Lower leg skin (tissue), 3 donors: ENCODE measurements around the gene ZNF740.

Experiments used
- POLR2A ChIP-seq, 2 donors: fragments of 450-650 bp; IDR thresholded peaks; one replicate each; pipeline ENCODE4 v1.6.1; 2016 to 2017; ENCODE audit warnings: antibody characterized with exemption in 2 of 2, mild to moderate bottlenecking in 1 of 2, moderate library complexity in 1 of 2
- TF ChIP-seq, protein P1 (sequence below), 3 donors: fragments of 450-650 bp; IDR thresholded peaks; one replicate each; pipeline ENCODE4 v1.5.1; 2016; ENCODE audit warnings: antibody characterized with exemption in 3 of 3, mild to moderate bottlenecking in 3 of 3, moderate library complexity in 2 of 3

DNA sequence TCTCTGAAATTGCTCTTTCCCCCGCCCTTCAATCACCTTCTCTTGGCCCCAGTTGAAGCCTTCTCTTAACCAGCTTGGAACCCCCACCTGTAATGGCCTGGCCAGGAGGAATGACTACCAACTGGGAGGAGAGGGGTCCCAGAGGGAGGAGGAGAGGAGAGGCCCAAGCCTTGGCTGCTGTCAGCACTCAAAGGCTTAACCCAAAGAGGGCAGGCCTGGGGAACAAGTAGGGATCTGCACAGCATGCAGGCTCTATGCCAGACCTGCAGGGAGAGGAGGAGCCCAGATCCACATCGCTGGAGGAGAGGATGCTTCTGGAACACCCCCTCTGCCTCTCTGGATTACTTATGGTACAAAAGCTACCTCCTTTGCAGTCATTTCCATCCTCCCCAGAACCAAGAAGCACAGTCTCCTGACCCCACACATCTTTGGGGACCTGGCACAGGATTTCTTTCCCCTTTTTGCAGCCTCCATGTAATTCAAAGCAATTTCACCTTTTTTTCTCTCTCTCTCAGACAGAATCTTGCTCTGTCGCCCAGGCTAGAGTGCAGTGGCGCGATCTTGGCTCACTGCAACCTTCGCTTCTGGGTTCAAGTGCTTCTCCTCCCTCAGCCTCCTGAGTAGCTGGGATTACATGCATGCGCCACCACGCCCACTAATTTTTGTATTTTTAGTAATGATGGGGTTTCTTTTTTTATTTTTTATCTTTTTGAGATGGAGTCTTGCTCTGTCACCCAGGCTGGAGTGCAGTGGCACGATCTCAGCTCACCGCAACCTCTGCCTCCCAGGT is 45.3 kb downstream of the ZNF740 start:
- TF ChIP-seq POLR2A (IDR thresholded peaks at IDR 0.05) = no peak
- TF ChIP-seq, protein P1, sequence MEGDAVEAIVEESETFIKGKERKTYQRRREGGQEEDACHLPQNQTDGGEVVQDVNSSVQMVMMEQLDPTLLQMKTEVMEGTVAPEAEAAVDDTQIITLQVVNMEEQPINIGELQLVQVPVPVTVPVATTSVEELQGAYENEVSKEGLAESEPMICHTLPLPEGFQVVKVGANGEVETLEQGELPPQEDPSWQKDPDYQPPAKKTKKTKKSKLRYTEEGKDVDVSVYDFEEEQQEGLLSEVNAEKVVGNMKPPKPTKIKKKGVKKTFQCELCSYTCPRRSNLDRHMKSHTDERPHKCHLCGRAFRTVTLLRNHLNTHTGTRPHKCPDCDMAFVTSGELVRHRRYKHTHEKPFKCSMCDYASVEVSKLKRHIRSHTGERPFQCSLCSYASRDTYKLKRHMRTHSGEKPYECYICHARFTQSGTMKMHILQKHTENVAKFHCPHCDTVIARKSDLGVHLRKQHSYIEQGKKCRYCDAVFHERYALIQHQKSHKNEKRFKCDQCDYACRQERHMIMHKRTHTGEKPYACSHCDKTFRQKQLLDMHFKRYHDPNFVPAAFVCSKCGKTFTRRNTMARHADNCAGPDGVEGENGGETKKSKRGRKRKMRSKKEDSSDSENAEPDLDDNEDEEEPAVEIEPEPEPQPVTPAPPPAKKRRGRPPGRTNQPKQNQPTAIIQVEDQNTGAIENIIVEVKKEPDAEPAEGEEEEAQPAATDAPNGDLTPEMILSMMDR (IDR thresholded peaks at IDR 0.05) = no peak
